NCI-H82 (cell line): Measurements from ENCODE around the gene RNF126.
"Not testable (repeated sequence)": the region's sequence is repeated elsewhere in the genome, so short reads cannot be mapped to it uniquely, and the experiment has no call there.

ENCODE experiments used
- DNase-seq: peaks from one replicate; lab custom pipeline; 2025; lab: John Stamatoyannopoulos, UW

Gene RNF126

DNA sequence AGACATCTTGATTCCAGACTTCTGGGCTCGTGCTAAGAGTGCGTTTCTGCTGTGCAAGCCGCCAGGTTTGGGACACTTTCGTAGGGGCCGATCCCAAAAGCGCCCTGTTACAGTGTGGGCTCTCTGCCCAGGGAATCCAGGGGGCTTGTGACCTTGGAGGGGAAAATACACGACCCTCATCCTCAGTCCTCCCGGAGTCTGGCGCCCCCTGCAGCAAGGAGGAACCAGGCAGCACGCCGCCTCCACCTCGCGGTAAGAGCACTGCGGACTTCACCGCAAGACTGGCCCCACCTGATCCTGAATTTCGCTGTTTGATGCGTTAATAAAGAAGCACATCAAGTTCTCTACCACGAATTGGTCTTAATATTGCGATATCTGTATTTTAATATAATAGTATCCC is 34.8 kb downstream of the RNF126 start:
- no peak for DNase-seq

DNA sequence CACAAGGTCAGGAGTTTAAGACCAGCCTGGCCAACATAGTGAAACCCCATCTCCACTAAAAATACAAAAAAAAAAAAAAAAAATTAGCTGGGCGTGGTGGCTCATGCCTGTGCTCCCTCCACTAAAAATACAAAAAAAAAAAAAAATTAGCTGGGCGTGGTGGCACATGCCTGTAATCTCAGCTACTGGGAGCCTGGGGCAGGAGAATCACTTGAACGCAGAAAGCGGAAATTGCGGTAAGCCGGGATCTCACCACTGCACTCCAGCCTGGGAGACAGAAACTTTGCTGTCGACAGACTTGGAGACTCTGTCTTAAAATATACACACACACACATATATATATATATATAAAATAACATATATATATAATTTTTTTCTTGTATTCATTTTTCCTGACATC is 36.4 kb downstream of the RNF126 start:
- not testable (repeated sequence) for DNase-seq

DNA sequence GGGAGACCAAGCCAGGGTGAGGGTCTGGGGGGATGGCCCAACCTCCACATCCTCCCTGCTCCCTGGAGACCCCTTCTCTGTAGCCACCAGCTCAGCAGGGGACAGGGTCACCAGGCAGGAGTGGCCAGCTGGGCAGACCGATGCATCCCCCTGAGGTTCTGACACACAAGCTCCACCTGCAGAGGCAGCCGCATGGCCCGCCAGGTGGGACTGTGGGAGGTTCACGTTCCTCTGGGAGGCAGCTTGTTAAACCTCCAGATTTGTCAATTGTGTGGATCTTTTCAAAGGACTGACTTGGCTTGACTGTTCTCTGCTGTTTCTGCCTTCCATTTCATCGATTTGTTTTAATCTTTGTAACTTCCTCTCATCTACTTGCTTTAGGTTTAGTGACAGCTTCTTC is 37.8 kb downstream of the RNF126 start:
- DNase-seq: no peak

DNA sequence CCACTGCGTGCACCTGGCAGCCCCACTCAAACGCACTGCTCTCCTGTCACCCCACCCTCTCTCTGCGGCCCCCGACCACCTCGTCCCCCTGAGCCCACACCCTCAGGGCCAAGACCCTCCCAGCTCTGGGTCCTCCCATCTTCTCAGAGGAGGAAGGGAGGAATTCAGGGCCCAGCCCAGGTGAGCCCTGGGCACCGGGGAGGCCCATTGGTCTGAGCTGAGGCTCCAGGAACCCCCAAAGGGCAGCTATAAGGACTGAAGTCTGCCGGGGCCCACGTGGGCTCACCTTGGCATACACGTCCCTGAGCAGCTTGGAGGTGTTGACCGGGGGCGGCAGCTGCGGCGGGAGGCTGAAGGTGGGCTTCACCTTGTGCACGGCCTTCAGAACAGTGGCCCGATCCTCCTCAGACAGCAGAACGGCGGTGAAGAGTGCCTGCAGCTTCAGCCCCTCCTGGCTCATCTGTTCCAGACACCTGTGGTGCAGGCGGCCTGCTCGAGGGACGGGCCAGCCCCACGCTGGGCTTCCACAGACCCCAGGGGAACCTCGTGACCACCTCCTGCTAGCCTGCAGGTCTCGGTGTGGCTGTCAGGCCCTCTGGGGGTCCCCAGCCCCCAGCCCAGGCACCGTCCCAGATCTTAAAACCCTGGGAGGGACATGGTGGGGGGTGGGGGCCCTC is 38.4 kb downstream of the RNF126 start:
- no peak for DNase-seq

DNA sequence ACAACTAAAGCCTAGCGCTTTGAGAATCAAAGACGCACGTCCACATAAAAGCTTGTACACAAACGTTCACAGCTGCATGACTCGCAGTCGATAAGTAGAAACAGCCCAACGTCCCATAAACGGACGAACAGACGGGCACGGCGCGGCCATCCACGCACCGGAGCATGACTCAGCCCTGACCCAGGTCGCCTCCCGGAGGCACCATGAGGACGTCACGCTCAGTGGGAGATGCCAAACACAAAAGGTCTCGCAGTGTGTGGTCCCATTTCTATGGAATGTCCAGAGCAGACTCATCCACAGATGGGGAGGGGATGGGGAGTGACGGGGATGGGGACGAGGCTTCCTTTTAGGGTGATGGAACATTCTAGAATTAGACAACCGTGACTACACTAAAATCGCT is 39.0 kb downstream of the RNF126 start:
- DNase-seq: no peak

DNA sequence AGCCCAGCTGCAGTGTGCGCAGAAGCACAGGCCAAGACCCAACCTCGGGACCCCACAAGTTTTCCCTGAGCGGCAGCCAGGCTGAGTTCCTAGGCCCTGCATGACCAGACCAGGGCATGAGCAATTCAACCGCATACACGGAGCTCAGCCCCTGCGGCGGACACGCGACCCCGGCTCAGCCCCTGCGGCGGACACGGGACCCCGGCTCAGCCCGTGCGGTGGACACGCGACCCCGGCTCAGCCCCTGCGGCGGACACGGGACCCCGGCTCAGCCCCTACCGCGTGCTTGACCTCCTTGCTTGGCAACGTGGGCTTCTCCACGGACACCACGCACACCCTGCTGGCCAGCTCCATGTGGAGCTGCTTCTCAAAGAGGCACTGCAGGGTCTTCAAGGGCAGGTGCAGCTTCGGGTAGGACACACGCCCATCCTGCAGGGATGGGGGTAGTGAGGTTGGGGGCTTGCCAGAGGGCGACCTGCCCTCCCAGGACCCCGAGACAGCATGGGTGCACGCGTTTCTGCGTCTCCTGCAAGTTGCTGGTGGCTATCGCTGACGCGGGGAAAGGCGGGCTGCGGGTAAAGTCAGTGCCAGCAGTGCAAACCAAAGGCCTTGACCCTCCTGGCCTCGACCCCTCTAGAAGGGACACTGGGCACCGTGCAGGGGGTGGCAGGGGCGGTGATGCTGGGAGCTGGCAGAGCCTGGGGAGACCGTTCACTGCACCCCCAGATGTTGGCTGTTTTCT is 39.7 kb downstream of the RNF126 start:
- no peak for DNase-seq

DNA sequence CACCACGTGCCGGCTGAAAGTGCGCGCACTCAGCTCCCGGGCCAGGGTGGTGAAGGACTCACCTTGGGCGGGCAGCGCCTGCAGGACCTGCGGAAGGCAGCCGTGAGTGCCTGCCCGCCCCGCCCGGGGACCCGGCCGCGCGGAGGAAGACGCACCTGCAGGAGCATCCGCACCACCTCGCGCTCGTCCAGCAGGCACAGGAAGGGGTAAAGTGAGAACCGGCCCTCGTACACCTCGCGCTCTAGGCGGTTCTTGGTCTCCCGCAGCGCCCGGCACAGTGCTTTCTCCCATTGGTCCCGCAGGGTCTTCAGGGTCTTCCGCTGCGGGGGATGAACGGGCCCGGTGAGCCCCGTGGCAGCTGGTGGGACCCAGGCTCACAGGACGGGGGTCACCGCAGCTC is 40.3 kb downstream of the RNF126 start:
- no peak for DNase-seq

DNA sequence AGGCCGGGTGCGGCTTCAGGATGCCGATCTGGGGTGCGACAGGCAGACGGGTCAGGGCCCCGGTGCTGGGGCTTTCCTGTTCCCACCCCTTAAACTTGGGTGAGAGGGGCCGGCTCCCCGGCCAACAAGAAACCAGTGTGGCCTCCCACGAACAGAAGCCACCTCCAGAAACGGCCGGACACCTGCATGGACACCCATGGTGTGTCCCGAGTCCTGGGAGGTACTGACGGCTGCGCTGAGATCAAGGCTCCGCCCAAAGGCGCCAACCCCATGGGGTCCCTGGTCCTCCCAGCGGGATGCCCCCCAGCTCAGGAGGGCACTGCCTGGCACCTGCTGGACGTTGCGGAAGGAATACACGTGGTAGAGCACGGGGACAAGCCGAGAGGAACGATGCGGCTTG is 41.2 kb downstream of the RNF126 start:
- DNase-seq: no peak

DNA sequence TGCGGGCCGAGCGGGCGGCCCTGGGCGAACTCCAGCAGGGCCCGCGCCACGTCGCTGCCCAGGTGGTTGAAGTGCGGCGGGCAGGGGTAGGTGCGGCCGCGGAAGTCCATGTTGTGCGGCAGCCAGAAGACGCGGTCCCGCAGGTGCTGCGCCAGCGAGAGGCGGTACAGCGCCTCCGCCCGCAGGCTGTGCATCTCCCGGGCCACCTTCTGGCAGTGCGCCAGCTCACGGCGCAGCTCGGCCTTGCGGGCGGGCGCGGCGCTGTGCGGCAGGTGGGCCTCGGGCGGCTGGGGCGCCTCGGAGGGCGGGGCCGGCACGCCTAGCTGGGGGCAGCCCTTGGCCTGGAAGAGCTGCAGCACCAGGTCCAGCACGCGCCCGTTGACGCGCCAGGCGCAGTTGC is 41.8 kb downstream of the RNF126 start:
- DNase-seq: not testable (repeated sequence)

DNA sequence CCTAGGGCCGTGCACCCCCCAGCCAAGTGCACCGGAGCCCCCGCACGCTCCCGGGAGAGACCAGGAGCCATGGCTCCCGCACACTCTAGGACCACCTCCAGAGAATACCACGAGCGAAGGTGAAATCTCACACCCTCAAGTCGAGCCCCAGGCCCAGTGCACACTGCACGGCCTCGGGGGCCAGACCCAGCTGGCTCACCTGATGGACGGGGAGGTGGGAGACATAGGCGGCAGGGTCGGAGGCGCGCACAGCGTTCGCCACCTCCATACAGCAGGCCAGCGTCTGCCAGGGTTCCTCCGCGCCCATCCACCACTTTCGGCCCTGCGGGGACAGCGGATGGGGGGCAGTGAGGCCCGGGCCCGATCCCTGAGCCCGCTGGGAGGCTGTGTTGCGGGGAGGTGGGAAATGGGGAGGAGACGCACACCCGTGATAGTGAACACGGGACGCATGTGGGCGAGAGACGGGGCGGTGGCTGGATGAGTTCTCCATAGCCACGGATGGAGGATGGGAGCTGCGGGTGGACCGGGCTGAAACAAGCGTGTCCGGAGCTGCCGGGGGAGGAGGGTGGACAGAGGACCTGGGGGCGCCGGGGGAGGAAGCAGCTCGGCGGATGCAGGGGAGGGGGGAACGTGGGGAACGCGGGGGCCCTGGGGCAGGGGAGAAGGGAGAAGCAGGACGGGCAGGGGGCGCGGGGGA is 42.7 kb downstream of the RNF126 start:
- no peak for DNase-seq

DNA sequence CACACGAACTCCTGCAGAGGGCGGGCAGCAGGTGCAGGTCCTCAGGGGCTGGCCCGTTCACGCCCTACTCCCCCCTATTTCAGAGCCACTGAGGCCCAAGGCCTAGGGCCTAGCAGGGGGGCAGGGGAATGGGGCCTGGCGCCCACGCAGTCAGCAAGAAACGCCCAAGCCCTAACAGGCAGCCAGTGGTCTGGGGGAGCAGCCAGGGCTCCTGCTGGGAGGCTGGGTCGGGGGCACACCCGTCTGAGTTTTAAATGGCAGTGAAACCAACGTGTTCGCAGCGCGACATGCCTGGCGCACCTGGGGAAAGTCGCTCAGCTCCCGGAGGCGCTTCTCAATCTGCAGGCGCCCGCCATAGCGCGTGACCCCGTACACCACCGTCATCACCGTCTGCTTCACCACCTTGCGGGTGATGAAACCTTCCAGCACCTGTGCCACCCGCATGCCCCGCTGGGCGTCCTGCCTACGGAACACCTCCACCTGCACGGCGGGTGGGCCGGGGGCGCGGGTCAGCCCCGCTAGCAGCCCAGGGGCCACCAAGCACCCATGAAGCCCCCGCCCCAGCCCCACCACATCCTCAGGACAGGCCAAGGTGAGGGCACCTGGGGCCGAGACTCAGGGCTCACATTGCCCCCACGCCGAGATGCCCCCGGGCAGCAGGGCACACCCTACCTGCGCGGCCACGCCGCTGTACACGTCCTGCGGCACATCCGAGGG is 43.6 kb downstream of the RNF126 start:
- no peak for DNase-seq

DNA sequence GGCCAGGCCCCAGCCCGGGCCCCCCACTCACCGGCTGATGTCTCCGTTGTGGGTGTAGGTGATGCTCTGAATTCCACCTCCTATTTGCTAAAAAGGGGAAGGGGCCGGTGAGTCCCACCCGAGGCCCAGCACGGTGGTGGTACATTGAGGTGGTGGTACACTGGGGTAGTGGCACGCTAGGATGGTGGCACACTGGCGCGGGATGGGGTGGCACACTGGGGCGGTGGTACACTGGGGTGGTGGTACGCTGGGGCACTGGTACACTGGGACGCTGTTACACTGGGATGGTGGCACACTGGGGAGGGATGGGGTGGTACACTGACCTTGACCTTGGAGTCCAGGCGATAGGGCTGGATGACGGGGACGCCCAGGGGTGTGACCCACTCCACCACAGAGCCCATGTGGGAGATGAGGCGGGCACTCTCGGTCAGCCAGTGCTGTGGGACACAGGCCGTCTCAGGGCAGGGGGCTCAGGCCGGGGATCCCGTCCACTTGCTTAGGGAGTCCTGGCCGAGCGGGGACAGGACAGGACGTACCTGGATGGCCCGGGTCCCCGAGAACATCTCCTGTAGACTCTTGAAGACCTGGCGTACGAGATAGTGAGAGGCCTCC is 44.2 kb downstream of the RNF126 start:
- no peak for DNase-seq

DNA sequence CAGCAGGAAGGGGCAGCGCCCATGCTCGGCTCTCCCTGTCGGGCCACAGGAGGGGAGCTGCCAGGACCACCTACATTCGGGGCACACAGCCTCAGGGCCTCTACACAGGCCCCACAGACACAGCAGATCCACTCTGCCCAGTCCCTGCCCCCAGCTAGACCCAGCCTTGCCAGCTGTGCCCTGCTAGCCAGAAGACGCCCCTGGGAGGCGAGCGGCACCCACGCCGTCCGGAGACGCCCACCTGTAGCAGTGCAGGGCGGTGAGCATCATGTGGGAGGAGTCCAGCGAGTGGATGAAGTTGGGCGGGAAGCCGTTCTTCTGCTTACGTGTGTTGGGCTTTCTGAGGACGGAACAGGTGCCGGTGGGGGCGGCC is 44.8 kb downstream of the RNF126 start:
- no peak for DNase-seq

DNA sequence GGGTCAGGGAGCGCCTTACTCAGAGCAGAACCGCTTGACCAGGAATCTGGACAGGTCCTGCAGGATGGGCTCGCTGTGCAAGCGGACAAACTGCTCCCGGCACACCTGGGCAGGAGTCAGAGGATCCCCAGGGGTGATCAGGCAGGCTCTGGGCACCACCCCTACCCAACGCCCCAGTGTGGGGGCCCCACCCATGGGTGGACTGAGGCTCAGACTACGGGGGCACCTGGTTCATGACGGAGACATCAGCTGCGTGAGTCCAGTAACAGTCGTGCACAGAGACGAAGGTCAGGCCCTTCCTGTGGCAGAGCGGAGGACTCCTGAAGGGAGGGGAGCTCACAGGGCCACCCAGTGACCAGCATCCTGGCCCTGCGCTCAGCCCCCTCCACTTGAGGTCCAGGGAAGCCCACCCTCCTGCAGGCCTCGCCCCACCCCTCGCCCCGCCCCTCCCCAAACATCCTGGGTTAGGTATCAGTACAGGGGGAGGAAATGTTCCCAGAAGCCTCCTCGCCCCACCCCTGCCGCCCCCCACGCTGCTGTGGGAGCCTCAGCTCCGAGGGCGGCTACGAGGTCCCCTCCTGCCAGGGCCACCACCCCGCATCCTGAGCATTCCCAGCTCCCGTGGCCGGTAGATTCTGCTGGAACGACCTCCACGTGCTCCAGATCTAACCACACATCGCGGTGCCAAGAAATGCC is 45.3 kb downstream of the RNF126 start:
- DNase-seq: no peak

DNA sequence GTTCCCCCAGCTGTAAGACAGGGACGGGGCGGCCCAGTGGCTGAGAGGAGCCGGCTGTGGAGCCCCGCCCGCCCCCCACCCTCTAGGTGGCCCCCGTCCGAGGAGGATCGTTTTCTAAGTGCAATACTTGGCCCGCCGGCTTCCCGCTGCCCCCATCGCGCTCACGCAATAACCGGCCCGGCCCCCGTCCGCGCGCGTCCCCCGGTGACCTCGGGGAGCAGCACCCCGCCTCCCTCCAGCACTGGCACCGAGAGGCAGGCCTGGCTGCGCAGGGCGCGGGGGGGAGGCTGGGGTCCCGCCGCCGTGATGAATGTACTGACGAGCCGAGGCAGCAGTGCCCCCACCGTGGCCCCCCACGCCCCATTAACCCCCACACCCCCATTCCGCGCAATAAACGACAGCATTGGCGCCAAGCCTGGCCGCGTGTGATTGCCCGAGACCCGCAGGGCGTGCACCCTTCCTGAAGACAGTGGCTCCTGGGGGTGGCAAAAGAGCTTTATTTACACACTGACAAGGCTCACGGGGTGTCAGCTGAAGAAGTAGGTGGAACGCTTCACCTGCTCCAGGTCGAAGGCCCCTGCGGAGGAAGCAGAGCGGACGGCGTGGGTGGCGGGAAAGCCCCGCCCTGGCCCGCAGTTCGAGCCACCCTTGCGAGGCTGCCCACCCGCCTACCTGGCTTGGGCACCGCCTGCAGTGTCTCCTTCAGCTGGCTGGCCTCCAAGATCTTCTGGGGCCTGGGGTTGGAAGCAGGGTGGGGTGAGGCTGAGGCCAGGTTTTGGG is 46.1 kb downstream of the RNF126 start:
- no peak for DNase-seq

DNA sequence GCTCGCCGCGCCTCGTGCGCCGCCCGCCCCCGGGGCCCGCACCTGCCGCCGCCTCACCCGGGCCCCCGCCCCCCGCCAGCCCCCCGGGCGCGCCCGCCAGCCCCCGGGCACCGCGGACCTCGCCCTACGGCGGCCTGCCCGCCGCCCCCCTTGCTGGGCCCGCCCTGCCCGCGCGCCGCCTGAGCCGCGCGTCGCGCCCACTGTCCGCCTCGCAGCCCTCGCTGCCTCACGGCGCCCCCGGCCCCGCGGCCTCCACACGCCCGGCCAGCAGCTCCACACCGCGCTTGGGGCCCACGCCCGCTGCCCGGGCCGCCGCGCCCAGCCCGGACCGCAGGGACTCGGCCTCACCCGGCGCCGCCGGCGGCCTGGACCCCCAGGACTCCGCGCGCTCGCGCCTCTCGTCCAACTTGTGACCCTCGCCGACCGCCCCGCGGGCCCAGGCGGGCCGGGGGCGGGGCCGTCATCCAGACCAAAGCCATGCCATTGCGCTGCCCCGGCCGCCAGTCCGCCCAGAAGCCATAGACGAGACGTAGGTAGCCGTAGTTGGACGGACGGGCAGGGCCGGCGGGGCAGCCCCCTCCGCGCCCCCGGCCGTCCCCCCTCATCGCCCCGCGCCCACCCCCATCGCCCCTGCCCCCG is 46.8 kb downstream of the RNF126 start:
- DNase-seq: no peak

DNA sequence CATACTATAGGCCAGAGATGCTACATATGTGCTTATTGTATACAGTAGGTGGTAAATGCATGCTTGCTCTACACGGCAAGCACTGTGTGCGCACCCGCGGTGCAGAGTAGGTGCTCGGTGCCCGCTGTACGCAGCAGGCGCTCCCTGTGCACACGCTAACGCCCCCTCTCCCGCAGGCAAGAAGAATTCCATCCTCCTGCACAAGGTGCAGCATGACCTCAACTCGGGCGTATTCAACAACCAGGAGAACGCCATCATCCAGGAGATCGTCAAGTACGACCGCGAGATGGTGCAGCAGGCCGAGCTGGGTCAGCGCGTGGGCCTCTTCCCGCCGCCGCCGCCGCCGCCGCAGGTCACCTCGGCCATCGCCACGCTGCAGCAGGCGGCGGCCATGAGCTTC is 47.4 kb downstream of the RNF126 start:
- DNase-seq: no peak

DNA sequence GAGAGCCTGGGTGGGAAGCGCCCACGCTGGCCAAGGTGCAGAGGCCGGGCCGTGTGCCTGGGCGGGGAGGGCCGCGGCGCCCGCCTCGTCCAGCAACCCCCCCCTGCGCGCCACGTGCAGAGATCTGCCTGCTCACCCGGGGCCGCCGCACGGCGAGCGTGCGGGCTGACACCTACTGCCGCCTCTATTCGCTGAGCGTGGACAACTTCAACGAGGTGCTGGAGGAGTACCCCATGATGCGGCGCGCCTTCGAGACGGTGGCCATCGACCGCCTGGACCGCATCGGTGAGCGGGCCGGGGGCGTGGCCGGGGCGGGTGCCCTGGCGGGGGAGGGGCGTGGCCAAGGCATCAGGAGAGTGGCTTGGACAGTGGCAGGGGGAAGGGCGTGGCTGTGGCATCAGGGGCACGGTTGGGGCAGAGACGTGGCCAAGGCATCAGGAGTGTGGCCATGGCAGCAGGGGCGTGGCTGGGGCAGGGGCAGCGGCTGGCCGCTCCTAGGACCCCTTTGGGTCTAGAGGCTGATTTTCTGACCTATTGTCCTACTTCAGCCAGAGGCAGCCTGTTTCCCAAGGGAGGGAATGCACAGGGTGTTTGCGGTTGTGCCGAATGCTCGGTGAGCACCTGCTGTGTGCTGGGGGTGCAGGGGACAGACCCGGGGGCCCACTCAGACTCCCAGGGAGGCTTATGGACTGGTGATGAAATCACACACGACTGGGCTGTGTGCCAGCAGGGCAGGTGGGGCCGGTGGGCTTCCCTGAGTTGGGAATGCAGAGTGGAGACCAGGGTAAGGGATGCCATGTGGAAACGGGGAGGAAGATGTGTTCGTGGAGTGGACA is 49.1 kb downstream of the RNF126 start:
- no peak for DNase-seq

DNA sequence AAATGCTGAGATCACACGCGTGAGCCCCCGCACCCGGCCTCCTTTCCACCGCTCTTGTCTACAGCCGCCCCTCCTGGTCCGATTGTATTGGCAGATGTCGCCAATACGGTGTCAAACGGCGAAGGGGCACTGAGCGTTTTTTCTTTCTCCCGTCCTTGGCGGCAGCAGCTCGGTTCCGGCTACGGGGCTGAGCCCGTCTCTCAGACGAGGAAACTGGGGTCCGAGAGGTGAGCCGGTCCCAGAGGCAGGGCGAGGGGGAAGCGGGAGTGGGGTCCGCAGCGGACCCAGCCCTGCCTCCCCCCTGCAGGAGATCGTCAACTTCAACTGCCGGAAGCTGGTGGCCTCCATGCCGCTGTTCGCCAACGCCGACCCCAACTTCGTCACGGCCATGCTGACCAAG is 50.1 kb downstream of the RNF126 start:
- no peak for DNase-seq
